GM21825 (cell line): Measurements from ENCODE around the gene MVB12A.

Experiments
- ATAC-seq: cut with Tn5 transposase; IDR thresholded peaks from one replicate; pipeline ENCODE4 v1.9.1; 2021; ENCODE audit warnings: mild to moderate bottlenecking, moderate library complexity; ENCODE audit not compliant: unreplicated experiment

The MVB12A gene

GRCh38 chr19:17470068-17470841, 50.4 kb downstream of the MVB12A start, which contains the start of gene SLC27A1:
Gene SLC27A1, plus strand, starts transcription at chr19:17470524. Its CDS starts 17 bp downstream, at chr19:17470541.
- peak; percentile 72 for ATAC-seq

GRCh38 chr19:17471410-17472125, 51.7 kb downstream of the MVB12A start:
- no peak for ATAC-seq

DNA sequence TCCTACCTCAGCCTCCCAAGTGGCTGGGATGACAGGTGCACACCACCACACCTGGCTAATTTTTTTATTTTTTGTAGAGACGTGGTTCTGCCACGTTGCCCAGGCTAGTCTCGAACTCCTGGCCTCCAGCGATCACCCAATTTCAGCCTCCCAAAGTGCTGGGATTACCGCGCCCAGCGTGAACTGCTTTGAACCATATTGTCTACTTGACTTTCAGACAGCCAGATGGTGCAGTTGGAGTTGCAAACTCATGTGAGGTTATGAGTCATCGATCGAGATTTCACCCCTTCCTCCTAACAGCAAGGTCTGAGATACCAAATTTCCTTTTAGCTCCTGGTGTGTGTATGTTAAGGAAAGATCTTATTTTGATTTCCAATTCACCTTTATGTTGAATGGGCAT, 53.2 kb downstream of the MVB12A start:
- no peak for ATAC-seq
